Activated CD8-positive, alpha-beta memory T cell treated with anti-CD3 and anti-CD28 coated beads, Interleukin-2, amount 10 ng/mL, durations not matched to agents 7 days and 5 days (primary cell): ENCODE results near the gene PLA2G4D. TPM values are rescaled to one million over a fixed set of nuclear protein-coding genes. Genes with fewer than 3 reads are reported as not detected.

ENCODE experiments used
- ATAC-seq: fragments of 150-1000 bp; cut with Tn5 transposase; one replicate; pipeline ENCODE4 v1.10.0; 2021; ENCODE audit warnings: moderate library complexity
- CTCF ChIA-PET: fragments of 350-600 bp; sonication (Branson Sonifier 250); formaldehyde crosslinking; loops from one replicate; lab custom pipeline; 2021; ENCODE audit warnings: antibody characterized with exemption; lab: Charles Lee
- DNase-seq: peaks from one replicate; pipeline ENCODE4 v3.0.0-alpha.2; 2020
- H3K27ac Mint-ChIP-seq: one replicate; pipeline ENCODE4 v1.8.0; 2021; ENCODE audit warnings: mild to moderate bottlenecking, mixed read lengths
- H3K27me3 Mint-ChIP-seq: one replicate; pipeline ENCODE4 v1.8.0; 2021; ENCODE audit warnings: mixed read lengths
- H3K36me3 Mint-ChIP-seq: one replicate; pipeline ENCODE4 v1.8.0; 2021; ENCODE audit warnings: mild to moderate bottlenecking, mixed read lengths
- H3K4me1 Mint-ChIP-seq: one replicate; pipeline ENCODE4 v1.8.0; 2021; ENCODE audit warnings: mixed read lengths
- H3K4me3 Mint-ChIP-seq: one replicate; pipeline ENCODE4 v1.8.0; 2021; ENCODE audit warnings: mild to moderate bottlenecking, moderate library complexity, mixed read lengths
- H3K9me3 Mint-ChIP-seq: one replicate; pipeline ENCODE4 v1.8.0; 2022; ENCODE audit warnings: low read depth, mixed read lengths
- total RNA-seq, 2 experiments: library from RNA; stranded (reverse); gene quantifications; one replicate each; pipeline ENCODE4 v1.2.3, GENCODE V29; 2021

PLA2G4D gene
- total RNA-seq, 2 experiments from 2014 or later = not detected

DNA sequence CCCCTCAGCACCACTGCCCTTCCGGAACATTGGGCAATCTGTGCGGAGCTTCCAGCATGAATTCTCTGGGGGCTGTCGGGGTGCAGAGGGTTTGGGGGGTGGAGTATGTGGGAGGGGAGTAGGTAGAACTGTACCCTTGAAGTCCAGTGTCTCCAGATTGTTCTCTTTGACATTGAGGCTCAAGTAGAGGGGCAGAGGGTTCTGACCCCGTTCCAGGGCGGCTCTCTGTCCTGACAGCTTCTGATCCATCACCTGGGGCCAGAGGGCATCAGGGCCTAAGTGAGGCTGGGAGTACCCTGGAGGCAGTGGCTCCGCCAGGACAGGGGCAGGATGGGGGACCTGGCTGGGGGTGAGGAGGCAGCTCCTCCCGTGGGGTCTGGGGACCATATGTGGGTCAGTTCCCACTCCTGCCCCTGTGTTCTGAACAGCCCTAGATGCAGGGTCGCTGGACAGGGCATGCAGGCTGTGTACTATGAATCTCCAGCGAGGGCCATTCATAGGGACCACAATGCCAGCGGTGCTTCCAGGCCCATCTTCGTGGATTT lies 22.1 kb downstream of the PLA2G4D start:
- no peak overlapping the region for H3K4me3 Mint-ChIP-seq
- no peak overlapping the region for H3K27ac Mint-ChIP-seq

DNA sequence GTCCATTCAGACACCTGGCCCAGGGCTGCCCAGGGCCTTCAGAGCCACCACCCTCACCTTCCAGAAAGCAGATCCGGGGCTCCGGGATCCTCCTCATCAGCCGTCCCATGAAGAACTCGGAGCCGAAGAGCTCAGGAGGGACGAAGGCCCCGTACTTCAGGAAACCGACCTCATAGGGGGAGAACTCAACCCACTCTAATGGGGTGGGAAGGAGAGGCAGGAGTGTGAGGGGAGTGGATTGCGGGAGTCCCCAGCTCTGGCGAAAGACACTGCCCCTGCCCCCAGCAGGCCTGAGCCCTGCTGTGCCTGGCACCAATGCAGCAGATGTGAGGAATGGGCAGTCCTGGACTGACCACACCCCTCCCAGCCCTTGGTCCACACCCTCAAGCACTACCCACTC lies 22.6 kb downstream of the PLA2G4D start:
- H3K27ac Mint-ChIP-seq = no peak overlapping the region
- H3K9me3 Mint-ChIP-seq = no peaks in the 10 kb centered on the region
- H3K4me3 Mint-ChIP-seq = no peak overlapping the region
- DNase-seq = peak; percentile 15
- no peaks in the 10 kb centered on the region for H3K36me3 Mint-ChIP-seq
- no peaks in the 10 kb centered on the region for H3K4me1 Mint-ChIP-seq
- CTCF ChIA-PET = interaction anchor here (1.8 kb wide), 1 partner anchor 13 kb away, joined by 4 read pairs; no protein-coding TSS in a partner anchor
- no peak for ATAC-seq
- H3K27me3 Mint-ChIP-seq = peaks cover 3% of the 10 kb centered on the region

More for the DNA sequence above, 22.1 kb downstream of the PLA2G4D start:
- Mint-ChIP-seq H3K27me3 (no peaks in the 10 kb centered on the region), H3K4me1 (no peaks in the 10 kb centered on the region), H3K36me3 (no peaks in the 10 kb centered on the region), H3K9me3 (no peaks in the 10 kb centered on the region)
- ATAC-seq (no peak), DNase-seq (peak; percentile 33)
- CTCF ChIA-PET = interaction anchor here (0.7 to 3.2 kb wide), 3 partner anchors 12 to 13 kb away, joined by 3 to 16 read pairs (median 4); no protein-coding TSS in a partner anchor

DNA sequence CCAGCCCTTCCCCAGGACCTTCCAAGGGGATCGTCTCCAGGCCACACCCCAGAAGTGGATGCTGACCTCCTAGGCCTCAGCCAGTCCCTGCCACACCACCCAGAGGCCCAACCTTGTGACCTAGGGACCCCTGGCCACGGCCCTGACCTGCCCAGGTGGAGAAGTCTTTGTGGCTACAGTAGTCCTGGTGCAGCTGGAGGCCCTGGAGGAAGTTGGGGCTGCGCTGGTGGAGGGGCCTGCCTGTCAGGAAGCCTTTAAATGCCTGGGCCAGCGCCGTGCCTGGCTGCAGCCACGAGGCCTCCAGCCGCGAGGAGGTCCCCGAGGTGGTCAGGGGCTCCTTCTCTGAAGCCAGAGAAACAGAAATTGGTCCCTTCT lies 23.4 kb downstream of the PLA2G4D start:
- Mint-ChIP-seq H3K27me3 (peaks cover 4% of the 10 kb centered on the region), H3K4me1 (no peaks in the 10 kb centered on the region), H3K27ac (no peak overlapping the region), H3K36me3 (no peaks in the 10 kb centered on the region), H3K4me3 (no peak overlapping the region), H3K9me3 (no peaks in the 10 kb centered on the region)
- CTCF ChIA-PET = interaction anchor here (1.2 to 1.8 kb wide), 3 partner anchors 8 to 13 kb away, joined by 3 to 6 read pairs (median 4); no protein-coding TSS in a partner anchor
- ATAC-seq (no peak), DNase-seq (peak; percentile 37)

DNA sequence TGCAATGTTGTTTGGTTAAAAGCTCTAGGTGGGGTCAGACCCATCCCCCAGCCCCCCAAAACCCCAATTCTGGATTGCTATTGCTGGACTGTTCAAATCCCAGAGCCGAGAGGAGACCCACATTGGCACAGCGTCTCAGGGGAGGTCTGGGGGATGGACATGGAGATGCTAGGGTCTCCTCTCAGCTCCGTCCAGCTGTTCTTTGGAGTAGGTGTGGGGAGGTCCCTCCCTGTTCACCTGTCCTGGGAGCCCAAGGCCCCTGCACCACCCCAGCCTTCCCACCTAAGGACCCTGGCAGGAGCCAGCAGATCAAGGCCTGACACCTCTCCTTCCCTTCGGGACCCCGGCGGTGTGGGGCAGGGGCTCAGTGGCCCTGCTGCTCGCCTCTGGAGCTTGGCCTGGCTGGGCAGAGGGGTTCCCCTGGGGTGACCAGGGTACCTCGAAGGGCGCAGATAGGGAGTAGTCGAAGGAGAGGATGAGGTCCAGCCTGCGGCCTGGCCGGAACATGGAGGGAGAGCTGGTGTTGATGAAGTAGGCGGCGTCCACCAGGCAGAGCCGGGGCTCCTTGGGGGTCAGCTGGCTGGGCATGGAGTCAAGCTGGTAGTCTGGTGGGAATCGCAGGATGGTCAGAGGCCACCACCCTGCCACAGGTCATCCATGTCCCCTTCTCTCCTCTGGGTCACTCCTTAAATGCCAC lies 23.9 kb downstream of the PLA2G4D start:
- no peaks in the 10 kb centered on the region for H3K36me3 Mint-ChIP-seq
- no peak for ATAC-seq
- peak; percentile 34 for DNase-seq
- peaks cover 7% of the 10 kb centered on the region for H3K27me3 Mint-ChIP-seq
- no peaks in the 10 kb centered on the region for H3K4me1 Mint-ChIP-seq
- no peak overlapping the region for H3K27ac Mint-ChIP-seq
- H3K9me3 Mint-ChIP-seq = no peaks in the 10 kb centered on the region
- CTCF ChIA-PET = interaction anchor here (1.2 to 1.8 kb wide), 3 partner anchors 9 to 14 kb away, joined by 3 to 6 read pairs (median 4); no protein-coding TSS in a partner anchor
- H3K4me3 Mint-ChIP-seq = no peak overlapping the region

DNA sequence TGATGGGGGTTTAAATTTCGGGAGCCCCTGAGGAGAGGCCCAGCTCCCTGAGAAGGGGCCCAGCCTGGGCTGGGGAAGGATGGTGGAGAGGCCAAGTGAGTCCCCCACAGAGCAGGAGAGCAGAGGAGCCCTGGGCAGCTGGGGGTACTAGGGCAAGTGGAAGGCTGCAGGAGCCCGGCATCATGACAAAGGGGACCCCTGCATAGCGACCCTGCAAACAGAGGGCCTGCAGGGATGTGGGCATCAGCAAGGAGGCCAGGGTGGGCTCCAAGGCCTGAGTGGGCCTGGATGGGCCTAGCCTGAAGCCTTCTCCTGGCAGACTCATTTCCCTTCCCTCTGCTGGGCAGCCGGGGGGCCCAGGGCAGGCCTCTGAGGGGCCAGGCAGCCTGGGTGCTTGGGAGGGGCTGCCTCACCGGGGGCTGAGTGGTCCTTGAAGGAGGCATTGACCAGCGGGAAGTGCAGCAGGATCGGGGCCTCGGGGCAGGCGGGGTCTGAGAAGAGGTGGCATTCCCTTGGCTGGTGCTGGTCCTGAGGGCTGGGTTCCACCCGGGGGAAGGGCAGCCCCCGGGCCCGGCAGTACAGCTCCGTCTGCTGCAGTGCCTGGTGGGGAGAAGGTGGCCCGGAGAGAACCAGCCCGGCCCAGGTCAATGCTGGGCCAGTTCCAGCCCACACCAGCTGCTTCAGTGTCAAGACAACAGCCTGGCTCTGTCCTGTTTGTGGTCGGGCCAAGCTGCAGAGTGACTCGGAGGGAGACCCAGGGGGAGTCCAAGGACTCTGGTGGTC lies 24.7 kb downstream of the PLA2G4D start:
- H3K9me3 Mint-ChIP-seq = no peaks in the 10 kb centered on the region
- no peak overlapping the region for H3K27ac Mint-ChIP-seq
- ATAC-seq (no peak), DNase-seq (no peak)
- H3K4me3 Mint-ChIP-seq = no peak overlapping the region
- H3K36me3 Mint-ChIP-seq = no peaks in the 10 kb centered on the region
- H3K4me1 Mint-ChIP-seq = no peaks in the 10 kb centered on the region
- H3K27me3 Mint-ChIP-seq = peaks cover 11% of the 10 kb centered on the region
- CTCF ChIA-PET = interaction anchor here (1.2 to 1.8 kb wide), 3 partner anchors 9 to 14 kb away, joined by 3 to 6 read pairs (median 6); no protein-coding TSS in a partner anchor

DNA sequence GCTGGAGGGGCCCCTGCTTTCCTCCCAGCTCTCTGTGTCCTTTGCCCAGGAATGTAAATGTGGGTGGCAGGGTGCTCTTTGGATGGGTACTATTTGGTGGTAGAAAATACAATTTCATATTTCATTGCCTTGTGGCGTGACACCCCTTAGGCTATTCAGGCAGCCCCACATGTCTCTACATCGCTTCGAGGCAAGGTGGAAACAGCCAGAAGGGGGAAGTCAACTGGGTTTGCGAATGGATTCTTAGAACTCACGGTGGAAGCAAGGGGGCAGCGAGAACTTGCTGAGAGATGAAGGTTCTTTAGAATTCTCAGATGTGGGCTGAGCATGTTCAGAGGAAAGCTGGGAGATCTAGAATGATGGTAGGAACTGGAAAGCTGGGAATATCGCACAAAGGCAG lies 25.3 kb downstream of the PLA2G4D start:
- ATAC-seq = no peak
- Mint-ChIP-seq H3K27me3 (peaks cover 13% of the 10 kb centered on the region), H3K4me1 (no peaks in the 10 kb centered on the region), H3K36me3 (no peaks in the 10 kb centered on the region), H3K4me3 (no peak overlapping the region), H3K27ac (no peak overlapping the region), H3K9me3 (no peaks in the 10 kb centered on the region)
- DNase-seq = no peak
- CTCF ChIA-PET = interaction anchor here (1.8 kb wide), 1 partner anchor 15 kb away, joined by 6 read pairs; no protein-coding TSS in a partner anchor

DNA sequence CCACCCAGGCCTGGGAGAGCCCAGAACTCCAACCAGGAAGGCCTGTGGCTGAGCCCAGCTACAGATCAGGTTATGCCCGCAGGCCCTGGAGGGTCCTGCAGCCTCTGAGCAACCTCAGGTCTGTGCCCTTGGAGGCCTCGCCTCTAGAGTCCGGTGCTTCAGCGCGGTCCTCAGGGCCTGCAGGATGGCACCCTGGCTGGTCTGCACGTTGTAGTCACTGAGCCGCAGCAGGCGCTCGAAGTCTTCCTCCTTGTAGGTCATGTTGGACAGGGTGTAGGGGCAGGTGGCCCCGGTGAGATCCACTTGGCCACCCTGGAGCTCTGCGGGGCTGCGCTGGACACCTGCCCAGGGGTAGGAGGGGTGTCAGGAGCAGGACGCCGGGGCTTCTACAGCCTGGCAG lies 25.8 kb downstream of the PLA2G4D start:
- no peaks in the 10 kb centered on the region for H3K36me3 Mint-ChIP-seq
- no peak overlapping the region for H3K27ac Mint-ChIP-seq
- DNase-seq = no peak
- H3K9me3 Mint-ChIP-seq = no peaks in the 10 kb centered on the region
- ATAC-seq = no peak
- H3K27me3 Mint-ChIP-seq = peaks cover 16% of the 10 kb centered on the region
- no peaks in the 10 kb centered on the region for H3K4me1 Mint-ChIP-seq
- no peak overlapping the region for H3K4me3 Mint-ChIP-seq
- CTCF ChIA-PET = interaction anchor here (1.8 kb wide), 1 partner anchor 15 kb away, joined by 6 read pairs; no protein-coding TSS in a partner anchor

DNA sequence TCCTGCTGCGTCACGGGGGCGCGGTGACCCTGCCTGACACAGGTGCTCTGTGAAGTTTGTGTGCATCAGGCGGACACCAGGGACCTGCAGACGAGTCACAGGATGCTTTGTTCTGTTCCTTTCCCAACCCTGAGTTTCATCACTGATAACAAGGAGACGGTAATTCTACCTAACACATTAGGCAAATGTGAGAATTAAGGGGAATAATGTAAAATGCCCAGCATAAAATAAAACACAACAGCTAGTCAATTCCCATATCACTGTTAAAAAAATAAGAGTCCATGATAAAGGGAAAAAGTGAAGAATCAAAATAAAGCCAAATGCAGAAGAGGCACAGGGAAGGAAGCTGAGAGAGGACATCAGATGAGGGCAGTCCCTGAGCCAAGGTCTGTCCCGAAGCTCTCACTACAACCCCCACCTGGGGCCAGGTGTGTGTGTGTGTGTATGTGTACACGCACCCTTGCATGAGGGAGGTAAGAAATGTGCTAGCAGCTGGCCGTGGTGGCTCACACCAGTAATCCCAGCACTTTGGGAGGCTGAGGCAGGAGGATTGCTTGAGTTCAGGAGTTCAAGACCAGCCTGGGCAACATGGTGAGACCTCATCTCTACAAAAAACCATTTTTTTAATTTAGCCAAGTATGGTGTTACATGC lies 27.5 kb downstream of the PLA2G4D start:
- CTCF ChIA-PET = interaction anchor here (0.6 to 1.3 kb wide), 6 partner anchors 15 to 122 kb away, joined by 3 to 5 read pairs (median 3); no protein-coding TSS in a partner anchor
- Mint-ChIP-seq H3K4me1 (no peaks in the 10 kb centered on the region), H3K36me3 (no peaks in the 10 kb centered on the region)

DNA sequence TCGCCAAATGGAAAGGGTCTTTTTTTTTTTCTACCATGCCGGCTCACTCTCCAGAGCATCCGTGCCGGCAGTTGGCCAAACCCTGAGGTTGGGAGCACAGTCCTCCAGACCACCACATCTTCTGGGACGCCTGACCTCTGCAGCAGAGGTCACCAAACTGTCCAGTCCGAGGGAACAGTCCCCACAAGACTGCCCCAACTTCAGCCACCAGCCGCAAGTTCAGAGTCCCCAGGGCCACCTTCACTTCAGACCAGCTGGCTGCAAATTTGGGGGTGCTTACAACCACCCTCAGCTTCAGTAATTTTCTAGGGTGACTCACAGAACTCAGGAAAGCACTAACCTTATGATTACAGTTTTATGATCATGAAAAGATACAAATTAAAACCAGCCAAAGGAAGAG lies 28.9 kb downstream of the PLA2G4D start:
- no peak overlapping the region for H3K4me3 Mint-ChIP-seq
- peaks cover 24% of the 10 kb centered on the region for H3K27me3 Mint-ChIP-seq
- H3K27ac Mint-ChIP-seq = no peak overlapping the region
- no peaks in the 10 kb centered on the region for H3K4me1 Mint-ChIP-seq
- no peaks in the 10 kb centered on the region for H3K9me3 Mint-ChIP-seq
- ATAC-seq (no peak), DNase-seq (peak; percentile 21)
- CTCF ChIA-PET = interaction anchor here (0.7 to 0.9 kb wide), 2 partner anchors 18 to 312 kb away, joined by 3 read pairs; no protein-coding TSS in a partner anchor
- H3K36me3 Mint-ChIP-seq = no peaks in the 10 kb centered on the region

More for the DNA sequence above, 27.5 kb downstream of the PLA2G4D start:
- DNase-seq (peak; percentile 18), ATAC-seq (no peak)
- H3K27ac Mint-ChIP-seq = no peak overlapping the region
- no peaks in the 10 kb centered on the region for H3K9me3 Mint-ChIP-seq
- H3K4me3 Mint-ChIP-seq = no peak overlapping the region
- peaks cover 18% of the 10 kb centered on the region for H3K27me3 Mint-ChIP-seq

DNA sequence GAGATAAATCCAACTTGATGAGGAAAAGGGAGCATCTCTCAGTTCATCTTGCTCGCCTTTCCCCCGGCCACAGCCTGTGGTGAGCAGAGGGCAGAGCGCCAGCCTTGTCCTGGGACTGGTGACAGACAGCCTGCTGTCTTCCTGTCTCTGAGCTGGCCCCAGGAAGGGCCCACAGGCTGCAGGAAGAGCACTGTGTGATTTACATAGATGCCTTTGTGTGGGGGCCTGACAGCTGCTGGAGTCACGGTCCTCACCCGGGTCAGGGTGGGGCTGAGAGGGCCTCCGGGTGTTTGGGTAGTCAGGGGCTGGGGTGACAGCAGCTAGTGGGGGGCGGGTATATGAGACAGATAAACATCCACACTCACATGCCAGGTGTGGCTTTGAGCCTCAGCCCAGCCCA lies 29.3 kb downstream of the PLA2G4D start:
- ATAC-seq (no peak), DNase-seq (peak; percentile 33)
- peaks cover 2% of the 10 kb centered on the region for H3K4me1 Mint-ChIP-seq
- H3K9me3 Mint-ChIP-seq = no peaks in the 10 kb centered on the region
- H3K27ac Mint-ChIP-seq = no peak overlapping the region
- CTCF ChIA-PET = interaction anchor here (0.7 to 0.9 kb wide), 3 partner anchors 12 to 312 kb away, joined by 3 to 4 read pairs (median 3); no protein-coding TSS in a partner anchor
- peaks cover 24% of the 10 kb centered on the region for H3K27me3 Mint-ChIP-seq
- H3K36me3 Mint-ChIP-seq = no peaks in the 10 kb centered on the region
- no peak overlapping the region for H3K4me3 Mint-ChIP-seq

DNA sequence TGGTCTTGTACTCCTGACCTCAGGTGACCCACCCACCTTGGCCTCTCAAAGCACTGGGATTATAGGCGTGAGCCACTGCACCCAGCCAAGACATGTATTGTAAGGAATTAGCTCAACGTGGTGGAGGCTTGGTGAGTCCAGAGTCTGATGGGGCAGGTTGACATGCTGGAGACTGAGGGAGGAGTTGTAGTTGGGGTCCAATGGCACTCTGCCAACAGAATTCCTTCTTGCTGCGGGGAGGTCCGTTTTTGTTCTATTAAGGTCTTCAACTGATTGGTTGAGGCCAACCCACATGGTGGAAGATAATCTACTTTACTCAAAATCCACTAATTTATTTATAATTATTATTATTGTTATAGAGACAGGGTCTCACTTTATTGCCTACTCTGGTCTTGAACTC lies 30.1 kb downstream of the PLA2G4D start:
- H3K27ac Mint-ChIP-seq = no peak overlapping the region
- no peak overlapping the region for H3K4me3 Mint-ChIP-seq
- CTCF ChIA-PET = interaction anchor here (0.6 kb wide), 1 partner anchor 50 kb away, joined by 3 read pairs; no protein-coding TSS in a partner anchor
- ATAC-seq (no peak), DNase-seq (peak; percentile 37)
- no peaks in the 10 kb centered on the region for H3K9me3 Mint-ChIP-seq
- H3K36me3 Mint-ChIP-seq = no peaks in the 10 kb centered on the region
- peaks cover 25% of the 10 kb centered on the region for H3K27me3 Mint-ChIP-seq
- peaks cover 3% of the 10 kb centered on the region for H3K4me1 Mint-ChIP-seq

DNA sequence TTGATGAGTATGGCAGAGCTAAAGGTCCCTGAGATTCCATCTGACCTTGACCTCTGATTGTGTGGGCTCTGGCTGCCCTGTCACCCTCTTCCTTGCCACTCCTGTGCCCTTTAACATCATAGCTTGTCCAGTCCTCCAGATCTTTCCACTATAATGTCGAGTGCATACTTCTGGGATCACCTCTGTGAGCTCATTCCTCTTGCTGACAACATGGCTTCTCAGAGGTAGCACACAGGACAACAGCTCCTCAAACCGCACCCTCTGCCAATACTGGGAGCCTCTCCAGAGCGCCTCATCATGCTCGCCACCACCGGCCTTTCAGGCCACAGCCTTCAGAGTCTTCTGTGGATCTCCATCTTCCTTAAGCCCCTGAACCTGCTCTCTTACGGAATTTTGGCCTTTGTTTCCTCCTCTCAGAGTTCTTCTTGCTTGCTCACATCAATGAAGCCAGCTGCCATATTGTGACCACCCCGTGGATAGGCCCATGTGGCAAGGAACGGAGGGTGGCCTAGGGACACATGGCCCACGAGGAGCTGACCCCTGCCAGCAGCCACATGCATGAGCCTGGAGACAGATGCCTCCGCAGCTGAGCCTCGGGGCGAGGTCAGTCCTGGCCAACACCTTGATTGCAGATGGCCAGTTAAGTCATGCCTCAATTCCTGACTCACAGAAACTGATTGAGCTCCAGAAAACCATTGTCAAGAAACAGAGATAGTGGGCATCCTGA lies 31.1 kb downstream of the PLA2G4D start:
- H3K9me3 Mint-ChIP-seq = no peaks in the 10 kb centered on the region
- no peak for ATAC-seq
- no peak overlapping the region for H3K4me3 Mint-ChIP-seq

More for the DNA sequence above, 31.1 kb downstream of the PLA2G4D start:
- Mint-ChIP-seq H3K36me3 (no peaks in the 10 kb centered on the region), H3K4me1 (peaks cover 3% of the 10 kb centered on the region), H3K27ac (no peak overlapping the region), H3K27me3 (peaks cover 29% of the 10 kb centered on the region)
- CTCF ChIA-PET = interaction anchor here (0.6 to 4.7 kb wide), 3 partner anchors 11 to 341 kb away, joined by 3 to 47 read pairs (median 5); no protein-coding TSS in a partner anchor
- peak; percentile 28 for DNase-seq
